ENCODE results near the gene YIPF4.

DNA sequence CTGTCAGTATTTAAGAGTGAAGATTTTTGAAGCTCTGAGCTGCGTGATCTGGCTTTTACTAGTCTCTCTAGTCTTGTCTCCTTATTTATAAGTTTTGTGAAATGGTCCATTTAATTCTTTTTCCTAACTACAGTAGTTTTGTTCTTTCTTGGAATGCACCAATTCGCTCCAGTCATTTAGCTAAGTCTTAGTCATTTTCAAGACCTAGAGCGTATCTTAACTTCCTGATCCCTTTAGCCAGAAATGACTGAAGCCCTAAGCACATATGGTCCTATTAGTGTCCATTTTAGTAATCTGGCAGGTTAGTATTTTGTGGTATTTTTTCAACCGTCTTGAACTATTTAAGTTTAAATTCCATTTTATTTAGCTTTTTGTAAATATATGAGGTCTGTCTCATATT lies 82.7 kb downstream of the YIPF4 start:
- TF ChIP-seq CTCF (IDR thresholded peaks at IDR 0.05 in 4 of 5, conservative IDR thresholded peaks at IDR 0.05 in 1 of 5) (no peak), POLR2A (IDR thresholded peaks at IDR 0.05) (no peak)

Data from gastrocnemius medialis (tissue), 4 donors.